Activated gamma-delta T cell treated with Interleukin-2 at 50 U/mL for 16 hours (primary cell): Measurements from ENCODE around the gene KCNT1.

Experiments
- DNase-seq: peaks from one replicate; pipeline ENCODE4 v3.0.0-alpha.2; 2020

Gene KCNT1

GRCh38 chr9:135804581-135805421, 102.8 kb downstream of the KCNT1 start:
- DNase-seq = no peak

GRCh38 chr9:135805422-135806022, 103.5 kb downstream of the KCNT1 start:
- no peak for DNase-seq

DNA sequence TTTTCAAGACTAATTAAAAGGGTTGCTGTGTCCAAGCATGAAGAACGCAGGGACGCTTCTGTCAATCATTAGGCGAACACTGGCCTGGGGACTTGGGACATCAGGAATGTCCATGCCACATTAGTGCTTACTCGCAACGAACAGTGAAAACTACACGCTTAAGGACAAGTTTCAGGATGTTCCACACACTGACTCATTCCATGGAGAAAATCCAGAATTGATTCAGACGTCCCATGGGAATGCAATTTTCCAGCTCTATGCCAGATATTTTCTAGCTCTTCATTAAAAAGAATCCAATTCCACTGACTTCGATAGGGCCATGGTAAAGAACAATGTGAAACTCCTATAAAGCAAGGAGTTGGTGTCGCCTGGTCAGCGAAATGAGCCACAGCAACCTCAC, 107.2 kb downstream of the KCNT1 start:
- no peak for DNase-seq

- no peak for DNase-seq
Measured at GRCh38 chr9:135810806-135811575, 109.0 kb downstream of the KCNT1 start.

- DNase-seq = no peak
Measured at GRCh38 chr9:135811801-135812200, 109.8 kb downstream of the KCNT1 start.

- no peak for DNase-seq
Measured at GRCh38 chr9:135812961-135813360, 111.0 kb downstream of the KCNT1 start.

- no peak for DNase-seq
Measured at GRCh38 chr9:135813671-135814290, 111.8 kb downstream of the KCNT1 start.

- DNase-seq = no peak
Measured at GRCh38 chr9:135814421-135815095, 112.6 kb downstream of the KCNT1 start.

DNA sequence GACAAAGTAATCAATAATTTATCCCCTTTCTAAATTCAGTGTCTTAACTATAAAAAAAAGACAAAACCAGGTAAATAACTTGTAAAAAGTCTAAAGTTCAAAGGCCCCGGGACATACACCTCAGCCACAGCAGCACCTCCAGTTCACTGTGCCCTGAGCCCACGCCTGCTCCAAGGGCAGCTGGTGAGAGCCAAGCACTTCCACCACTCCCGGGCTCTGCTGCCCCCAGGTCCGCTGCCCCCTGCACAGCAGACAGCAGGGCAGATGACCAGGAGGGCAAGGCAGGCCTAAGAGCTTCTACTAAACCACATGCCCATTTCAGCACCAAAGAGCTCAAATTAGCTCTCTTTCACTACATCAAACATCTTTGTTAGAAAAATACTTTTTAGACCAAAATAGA, 113.4 kb downstream of the KCNT1 start:
- DNase-seq = no peak

DNA sequence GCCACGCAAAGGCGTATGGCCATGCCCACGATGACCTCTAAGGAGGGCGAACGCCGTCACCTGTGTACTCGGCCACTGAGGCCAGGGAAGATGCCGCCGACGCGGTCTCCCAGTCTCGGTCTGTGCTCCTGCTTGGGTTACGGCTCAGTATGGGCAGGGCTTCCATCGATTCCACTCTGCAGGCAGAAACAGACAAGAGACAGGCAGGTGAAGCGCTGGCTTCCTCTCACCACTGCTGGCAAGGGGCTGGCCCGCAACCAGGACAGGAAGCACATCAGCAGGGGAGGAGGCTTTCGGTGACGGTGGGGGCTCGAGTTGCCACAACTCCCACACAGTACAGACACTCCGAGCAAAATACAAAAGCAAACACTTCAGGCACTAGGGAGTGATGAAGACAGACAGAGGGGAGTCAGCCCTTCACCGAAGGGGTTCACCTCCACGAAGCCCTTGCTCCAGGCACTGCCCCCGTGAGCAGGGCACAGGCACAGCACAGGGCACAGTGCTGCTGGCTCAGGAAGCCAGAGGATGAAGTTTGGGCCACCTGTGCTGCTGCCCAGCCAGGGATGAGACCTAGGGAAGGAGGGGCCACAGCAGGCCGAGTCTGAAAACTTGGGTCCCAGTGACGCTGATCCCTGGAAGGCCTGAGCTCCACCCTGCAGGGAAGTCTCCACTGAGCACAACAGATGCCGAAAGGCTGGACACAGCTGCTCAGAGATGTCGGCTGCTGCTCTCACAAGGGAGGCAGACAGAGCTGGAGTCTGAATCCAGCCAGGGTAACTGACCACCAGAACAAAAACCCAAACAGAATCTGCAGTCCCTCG, 114.1 kb downstream of the KCNT1 start:
- no peak for DNase-seq

- no peak for DNase-seq
Measured at GRCh38 chr9:135816651-135816970, 114.6 kb downstream of the KCNT1 start.

DNA sequence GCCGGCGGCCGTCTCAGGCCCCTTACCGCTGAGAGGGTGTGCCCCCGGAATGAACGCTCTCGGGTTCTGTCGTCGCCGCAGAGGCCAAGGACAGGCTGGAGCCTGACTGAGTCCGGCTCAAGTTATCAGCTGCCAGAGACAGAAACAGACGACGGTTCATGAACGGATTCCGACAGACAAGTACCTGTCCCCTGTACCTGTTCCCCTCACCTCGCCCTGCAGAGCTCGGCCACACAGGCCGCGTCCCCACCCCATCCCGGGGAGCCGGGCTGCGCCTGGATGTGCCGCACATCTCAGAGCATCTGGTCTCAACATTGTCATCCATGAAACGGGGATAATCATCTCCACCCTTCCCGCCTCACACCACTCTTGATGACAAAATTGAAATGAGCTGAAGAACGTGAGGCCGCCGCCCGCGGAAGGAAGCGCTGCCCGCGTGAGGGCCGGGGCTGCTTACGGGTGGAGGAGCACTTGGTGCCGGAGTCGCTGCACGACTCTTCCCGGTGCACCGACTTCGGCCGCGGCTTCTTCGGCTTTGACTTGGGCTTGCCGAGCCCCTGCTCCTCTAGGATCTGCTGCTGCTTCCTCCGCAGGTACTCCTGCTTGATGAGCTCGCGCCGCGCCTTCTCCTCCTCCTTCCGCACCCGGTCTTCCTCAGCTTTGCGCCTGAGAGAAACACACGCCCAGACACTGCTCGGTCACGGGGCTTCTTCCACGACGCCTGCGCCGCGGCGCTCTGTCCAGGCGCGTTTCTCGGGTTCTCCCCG, 116.1 kb downstream of the KCNT1 start:
- DNase-seq = no peak

- no peak for DNase-seq
Measured at GRCh38 chr9:135818718-135819475, 116.9 kb downstream of the KCNT1 start.

- no peak for DNase-seq
Measured at GRCh38 chr9:135819905-135820304, 117.9 kb downstream of the KCNT1 start.

DNA sequence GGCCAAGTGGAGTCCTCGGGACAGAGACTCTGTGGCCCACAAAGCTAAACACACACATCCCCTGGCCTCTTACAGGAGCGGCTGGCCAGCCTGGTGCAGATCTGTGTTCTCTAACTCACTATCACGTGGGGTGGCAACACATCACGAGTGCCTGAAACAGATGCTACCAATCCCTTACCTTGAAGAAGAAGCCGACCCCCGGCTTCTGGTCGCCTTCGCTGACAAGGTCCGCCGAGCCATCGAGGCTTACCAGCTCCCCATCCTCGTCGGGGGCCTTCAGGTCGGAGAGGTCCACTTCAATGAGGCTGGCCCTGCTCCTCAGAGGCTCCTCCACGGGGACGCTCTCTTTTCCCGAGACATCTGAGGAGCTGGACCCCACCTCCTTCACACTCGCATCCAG, 118.7 kb downstream of the KCNT1 start:
- no peak for DNase-seq

DNA sequence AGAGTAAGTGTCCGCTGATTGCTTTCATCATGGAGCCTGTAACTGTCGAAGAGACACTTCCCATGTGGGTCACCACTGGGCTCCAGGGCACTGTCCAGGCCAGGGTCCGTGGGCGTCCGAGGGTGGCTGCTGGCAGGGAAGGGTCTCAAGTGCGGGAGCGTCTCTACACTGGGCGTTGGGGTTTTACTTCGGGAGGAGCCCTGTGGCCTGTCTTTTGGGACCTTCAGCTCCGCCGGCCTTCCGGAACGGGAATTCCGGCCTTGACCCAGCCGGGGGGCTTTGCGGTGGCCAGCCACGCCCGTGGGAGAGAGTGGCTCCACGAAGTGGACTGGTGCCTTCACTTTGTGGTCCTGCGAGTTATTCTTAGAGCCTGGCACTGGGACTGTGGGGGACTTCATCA, 119.1 kb downstream of the KCNT1 start:
- no peak for DNase-seq

- DNase-seq = no peak
Measured at GRCh38 chr9:135821733-135822373, 119.9 kb downstream of the KCNT1 start.

GRCh38 chr9:135822374-135822755, 120.4 kb downstream of the KCNT1 start:
- DNase-seq = no peak

- no peak for DNase-seq
Measured at GRCh38 chr9:135823036-135823435, 121.1 kb downstream of the KCNT1 start.
